GM11168 (cell line): ENCODE measurements around the gene PARD3B.

Experiments used
- in situ Hi-C: fragments of 300-500 bp; cut with MboI; formaldehyde crosslinking; loops from one replicate; pipeline ENCODE4 v1.12.0; 2022; ENCODE audit warnings: low sequenced_read_pairs; ENCODE audit not compliant: unreplicated experiment

PARD3B gene

DNA sequence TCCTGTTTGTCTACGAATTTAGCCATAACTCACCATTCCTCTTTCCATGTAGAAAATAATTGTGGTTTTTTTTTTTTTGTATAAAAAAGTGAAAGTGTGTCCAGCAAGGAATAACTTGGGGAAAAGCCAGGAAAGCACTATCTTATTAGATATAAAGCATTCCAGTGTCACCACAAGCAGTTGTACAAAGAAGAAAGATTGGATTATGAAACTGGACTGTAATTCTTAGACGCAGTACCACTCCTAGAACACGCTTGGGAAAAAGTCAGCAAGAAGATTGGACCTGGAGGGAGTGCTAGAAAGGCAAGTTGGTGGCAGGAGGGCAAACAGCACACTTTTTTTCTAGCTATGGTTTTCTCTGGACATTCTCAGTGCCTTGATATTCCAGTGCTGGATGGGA, 186.7 kb downstream of the PARD3B start:
- in situ Hi-C loops, result no loop called here

DNA sequence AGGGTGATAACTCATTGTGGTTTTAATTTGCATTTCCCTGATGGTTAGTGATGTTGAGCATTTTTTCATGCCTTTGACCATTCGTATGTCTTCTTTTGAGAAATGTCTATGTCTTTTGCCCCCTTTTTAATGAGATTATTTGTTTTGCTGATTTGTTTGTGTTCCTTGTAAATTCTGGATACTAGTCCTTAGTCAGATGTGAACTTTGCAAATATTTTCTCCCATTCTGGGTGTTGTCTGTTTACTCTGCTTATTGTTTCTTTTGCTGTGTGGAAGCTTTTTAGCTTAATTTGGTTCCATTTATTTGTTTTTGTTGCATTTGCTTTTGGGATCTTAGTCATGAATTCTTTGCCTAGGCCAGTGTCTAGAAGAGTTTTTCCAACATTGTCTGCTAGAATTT, 192.0 kb downstream of the PARD3B start:
- in situ Hi-C loops, result no loop called here

DNA sequence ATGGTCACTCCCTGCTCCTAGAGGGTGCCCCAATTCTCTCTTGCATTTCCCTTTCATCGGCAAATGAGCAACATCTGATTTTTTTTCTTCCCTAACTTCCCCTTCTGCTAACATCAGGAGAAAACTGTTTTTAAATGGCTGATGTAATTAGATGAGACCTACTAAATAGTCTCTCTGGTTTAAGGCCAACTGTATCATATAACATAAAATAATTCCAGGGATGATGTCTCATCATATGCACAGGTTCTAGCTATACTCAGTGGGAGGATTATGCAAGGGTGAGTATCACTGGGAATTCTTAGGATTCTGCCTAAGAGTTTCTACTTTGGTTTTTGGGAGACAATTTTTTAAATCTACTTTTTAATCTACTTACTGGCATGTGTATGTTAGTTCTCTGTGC, 193.4 kb downstream of the PARD3B start:
- in situ Hi-C loops, result no loop called here

DNA sequence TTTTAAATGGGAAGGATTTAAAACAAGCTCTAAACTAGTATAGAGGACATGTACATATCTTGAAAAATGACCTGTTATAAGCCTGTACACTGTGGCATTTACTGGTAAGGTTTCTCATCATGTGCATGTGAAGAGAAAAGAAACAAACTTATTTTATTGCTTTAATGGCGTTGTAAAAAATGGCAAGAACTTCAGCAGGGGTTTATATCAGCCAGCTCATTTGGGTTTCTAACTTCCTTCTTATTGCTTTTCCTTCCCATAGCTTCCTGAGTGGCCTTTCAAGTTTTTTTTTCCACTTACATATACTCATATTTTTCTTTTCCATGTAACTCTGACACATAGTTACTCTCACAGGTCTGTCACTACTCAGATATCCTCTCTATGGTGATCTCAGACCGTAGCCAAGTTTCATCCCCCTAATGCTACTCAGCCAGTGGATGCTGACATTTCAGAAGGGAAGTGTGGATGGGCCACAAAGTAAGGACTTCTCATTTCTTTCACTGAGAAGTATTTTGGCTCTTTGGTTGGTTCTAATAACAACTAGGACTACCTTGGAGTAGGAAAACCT, 198.2 kb downstream of the PARD3B start:
- in situ Hi-C loops, result no loop called here

DNA sequence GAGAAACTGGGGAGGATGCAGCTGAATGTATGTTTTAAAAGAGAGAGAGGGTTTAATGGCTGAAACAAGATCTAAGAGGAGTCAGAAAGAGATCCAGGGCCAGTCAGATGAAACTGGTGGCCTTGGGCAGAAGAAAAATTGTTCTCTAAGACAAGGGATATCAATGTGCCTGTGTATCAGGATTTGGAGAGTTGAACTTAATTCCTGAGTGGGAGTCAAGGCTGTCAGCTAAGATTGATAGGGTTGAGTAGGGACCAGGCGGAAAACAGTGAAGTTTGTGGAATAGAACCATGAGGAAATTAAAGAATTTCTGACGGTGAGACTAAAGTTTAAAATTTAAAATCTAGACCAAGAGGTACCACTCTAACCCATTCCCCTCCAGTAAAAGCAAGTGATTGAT, 199.2 kb downstream of the PARD3B start:
- in situ Hi-C loops, result no loop called here

DNA sequence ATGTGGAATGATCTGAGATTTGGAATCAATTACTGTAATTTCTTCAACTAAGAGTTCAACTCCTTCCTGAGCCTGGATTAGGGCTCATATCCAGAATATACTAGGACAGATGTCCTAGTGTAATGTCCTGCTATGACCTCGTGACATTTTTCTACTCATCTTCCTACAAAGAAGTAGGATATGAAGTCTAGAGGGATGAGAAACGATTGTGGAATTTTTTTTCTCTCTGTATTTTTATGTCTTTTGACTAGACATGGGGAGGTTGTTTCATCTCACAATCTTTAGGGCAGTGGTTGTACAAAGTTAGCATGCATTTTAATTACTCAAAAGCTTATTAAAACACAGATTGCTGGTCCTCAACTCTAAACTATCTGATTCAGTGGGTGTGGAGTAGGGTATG, 203.0 kb downstream of the PARD3B start:
- in situ Hi-C loops, result no loop called here

DNA sequence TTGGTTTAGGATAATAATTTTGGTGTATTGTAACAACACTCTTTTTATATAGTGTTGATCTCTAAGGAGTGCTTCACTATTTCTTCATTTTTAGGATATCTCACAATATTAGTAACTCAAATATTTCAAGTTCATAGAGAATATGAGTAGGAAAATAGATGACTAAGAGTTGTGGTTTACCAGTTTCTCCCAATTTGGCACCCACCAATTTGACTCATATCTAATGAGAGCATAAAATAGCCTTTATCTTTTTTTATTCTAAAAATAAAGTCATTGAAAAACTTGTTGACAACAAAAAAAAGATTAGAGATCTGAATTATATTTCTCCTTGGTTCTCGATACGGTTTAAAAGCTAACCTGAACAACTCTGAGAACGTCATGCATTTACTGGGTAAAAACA, 204.0 kb downstream of the PARD3B start:
- in situ Hi-C loops, result no loop called here

DNA sequence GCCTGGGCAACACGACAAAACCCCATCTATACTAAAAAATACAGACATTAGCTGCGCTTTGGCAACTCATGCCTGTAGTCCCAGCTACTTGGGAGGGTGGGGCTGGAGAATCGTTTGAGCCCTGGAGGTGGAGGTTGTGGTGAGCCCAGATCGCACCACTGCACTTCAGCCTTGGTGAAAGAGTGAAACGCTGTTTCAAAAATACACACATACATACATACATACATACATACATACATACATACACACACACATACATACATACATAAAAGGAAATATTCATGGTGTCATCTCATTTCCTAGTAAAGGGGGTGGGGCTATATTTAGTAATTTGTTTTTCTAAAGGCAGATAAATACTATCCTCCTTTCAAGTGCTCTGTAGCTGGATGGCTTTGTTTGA, 205.1 kb downstream of the PARD3B start:
- in situ Hi-C loops, result no loop called here

DNA sequence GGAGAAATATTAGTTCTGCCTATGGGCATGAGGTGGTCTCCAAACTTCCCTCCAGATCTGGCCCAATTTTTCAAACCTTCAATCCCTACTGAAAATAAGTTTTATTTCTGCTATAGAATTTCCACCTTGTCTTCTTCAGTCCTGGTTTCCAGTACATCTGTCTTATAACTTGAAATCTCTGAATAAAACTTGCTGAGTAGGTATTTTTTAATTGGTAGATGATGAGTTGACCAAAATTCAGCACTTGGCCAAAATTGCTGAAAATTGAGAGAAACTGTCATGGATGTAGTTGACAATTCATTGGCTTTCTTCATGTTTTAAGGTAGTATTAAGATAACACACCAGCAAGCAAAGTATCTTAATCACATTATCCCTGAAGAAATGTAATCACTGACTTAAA, 206.2 kb downstream of the PARD3B start:
- in situ Hi-C loops, result no loop called here

DNA sequence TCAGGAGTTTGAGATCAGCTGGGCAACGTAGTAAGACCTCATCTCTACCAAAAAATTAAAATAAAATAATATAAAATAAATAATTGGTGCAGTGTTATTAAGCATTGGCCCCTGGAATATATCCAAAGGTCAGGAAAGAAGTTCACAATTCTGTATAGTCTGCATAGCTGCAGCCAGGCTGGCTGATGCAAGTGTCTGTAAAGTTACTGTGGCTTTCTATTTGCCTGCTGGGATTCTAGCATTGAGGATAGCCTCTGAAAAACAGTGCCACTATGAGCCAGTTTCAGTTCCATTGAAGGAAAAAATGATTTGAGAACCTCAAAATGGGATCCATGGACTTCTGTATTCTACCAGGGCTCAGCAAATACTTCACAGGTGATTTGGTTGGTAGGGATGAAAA, 208.6 kb downstream of the PARD3B start:
- in situ Hi-C loops, result no loop called here

DNA sequence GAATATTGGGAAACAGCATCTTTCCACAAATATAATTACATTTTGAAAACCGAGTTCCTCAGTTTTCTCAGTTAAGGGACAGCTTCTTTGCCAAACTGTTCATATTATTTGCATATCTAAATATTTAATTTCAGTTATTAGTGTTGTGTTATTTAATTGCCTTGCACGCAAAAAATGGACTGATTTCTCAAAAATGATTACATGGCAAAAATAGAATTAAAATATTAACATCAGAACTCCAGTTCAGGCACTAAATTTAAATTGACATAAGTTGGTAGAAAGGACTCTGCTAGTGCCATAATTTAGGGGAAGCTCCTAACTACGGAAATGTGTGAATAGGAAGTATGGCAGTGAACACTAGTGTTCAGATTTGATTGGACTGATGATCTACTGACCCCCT, 209.6 kb downstream of the PARD3B start:
- in situ Hi-C loops, result no loop called here

DNA sequence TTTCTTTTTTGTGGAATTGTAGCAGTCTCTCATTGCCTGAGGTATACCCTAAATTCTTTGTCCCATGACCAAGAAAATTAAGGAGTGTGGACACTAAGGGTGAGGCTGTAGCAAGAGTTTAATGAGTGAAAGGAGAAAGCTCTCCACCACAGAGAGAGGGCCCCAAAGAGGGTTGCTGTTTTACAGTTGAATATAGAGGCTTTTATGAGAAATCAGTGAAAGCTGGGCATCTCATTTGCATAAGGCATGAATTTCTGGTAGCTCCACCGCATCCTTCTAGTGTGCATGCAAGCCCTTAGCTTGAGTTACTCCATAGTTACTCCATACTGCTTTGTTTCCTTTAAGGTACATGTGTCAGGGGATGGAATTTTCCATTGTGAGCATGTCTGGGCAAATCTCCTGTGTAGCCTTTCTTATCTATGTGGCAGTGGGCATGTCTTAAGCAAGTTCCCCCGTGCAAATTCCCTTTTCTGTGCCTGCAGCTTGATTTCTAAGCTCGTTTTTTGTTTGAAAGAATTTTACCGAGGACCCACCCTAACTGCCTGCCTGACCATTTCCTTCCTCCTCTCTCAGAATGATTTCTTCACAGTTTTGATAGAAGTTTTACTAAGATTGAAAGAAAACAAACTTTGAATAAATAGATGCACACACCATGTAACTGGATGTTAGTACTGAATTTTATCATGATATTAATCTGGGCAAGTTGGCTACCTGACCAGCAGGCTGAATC, 218.9 kb downstream of the PARD3B start:
- in situ Hi-C loops, result no loop called here

DNA sequence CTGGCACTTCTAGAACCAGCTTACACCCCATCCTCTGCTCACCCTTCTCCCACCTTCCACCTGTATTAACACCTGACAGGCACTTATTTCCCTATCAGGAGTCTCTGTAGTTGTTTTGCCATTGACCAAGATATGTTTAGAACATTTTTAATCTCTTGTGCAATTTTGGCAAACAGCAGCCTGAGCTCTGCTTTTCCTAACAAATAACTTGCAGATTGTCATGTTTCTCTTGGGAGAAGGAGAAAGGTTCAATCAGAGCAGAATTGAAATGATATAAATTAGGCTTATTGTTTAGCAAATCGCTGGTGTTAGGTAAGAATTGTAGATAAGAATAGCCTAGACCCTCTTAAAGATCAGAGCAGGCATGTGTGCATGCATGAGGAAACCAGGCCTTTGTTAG, 225.5 kb downstream of the PARD3B start:
- in situ Hi-C loops, result no loop called here

DNA sequence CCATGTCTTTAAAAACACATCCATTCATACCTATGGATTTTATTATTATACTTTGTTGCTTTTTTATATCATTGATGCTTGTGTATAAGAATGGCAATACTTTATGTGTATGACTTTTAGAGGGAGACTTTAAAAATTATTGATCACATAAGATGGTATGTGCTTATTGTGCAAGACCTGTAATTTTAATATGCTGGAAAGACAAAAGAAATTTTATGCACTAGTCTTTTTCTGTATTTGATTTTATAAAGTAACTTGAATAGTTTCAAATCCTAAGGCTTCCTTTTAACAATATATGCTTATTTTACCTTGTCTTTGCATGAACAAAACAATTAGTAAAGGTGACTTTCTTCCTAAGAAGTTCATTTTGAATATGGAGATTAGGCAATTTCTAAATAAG, 226.4 kb downstream of the PARD3B start:
- in situ Hi-C loops, result no loop called here

DNA sequence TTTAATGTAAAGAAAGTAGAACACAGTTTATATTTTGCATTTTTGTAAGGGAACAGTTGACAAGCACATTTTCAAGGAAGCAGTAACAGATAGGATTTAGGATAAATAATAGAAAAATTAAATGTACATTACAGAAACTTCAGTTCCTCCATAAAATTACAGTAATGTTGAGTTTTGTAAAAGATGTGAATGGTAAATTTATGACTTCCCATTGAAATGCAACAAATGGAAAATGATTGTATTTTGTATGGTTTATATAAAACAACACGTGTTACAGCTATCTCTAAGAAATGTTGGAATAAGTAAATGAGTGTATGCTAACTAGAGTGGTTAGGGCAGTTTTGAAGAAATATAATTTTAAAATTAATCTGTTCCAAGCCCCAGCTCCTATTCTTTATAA, 227.3 kb downstream of the PARD3B start:
- in situ Hi-C loops, result no loop called here

DNA sequence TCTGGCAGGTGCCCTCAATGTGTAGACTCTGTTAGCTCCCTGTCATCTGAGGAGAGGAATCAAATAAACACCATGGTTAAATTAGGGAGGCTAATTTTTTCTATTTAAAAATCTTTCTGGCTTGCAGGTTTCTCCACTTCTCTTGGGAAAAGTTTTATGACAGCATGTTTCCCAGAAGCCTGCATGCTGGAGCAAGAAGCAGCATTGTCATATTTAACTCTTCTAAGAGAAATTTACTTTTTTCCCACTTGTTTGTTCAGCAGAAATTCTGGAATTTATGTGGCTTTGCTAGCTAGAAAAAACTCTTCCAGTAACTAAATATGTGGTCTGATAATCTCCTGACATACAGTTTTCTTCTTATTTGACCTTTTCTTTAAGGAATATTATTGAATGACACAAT, 230.5 kb downstream of the PARD3B start:
- in situ Hi-C loops, result no loop called here

DNA sequence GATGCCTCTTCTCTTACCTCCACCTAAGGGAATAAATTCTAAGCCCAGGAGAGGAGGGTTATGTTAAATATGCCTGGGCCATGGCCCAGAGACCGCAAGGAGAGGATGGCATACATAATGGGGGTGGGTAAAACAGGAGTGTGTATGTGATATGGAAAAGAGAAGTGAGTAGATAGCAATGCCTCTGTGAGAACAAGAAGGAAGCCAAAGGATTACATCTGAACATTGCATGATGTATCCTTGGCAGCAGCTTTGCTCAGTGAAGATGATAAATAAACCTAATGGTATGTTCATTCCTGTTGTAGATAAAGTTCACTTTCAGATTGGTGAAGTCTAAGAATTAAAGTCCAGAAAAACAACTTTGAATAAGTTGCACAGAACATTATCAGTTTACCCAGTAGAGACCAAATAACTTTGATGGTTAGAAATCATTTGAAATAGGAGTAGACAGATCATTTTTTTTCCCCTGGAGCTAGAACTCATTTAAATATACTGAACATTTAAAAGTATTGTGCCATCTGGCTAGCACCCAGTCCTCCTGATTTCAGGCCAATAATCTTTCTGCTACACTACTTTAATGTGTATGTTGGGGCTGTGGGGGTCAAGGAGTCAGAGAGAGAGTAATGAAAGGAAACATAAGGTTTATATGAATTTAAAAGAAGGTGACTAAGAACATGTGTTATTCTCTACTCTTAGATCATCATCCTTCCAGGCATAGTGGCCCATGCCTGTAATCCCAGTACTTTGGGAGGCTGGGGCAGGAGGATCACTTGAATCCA, 231.7 kb downstream of the PARD3B start:
- in situ Hi-C loops, result no loop called here

DNA sequence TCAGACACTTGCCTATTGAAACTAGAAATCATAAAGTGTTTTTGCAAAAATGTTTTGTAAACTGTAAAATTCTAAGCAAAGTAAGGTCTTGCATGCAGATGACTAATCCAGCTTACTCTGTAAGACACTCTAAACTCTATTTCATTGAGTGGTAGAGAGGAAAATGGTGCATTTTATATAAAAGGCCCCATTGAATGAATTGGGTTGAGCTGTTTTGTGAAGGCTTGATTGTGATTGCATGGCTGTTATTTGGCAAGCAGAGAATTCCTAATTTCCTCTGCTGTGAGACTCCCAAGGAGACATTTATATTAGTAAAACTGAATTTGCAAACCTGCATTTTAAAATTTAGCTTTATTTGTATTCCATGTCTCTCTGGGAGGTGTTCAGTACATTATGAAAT, 234.5 kb downstream of the PARD3B start:
- in situ Hi-C loops, result no loop called here

DNA sequence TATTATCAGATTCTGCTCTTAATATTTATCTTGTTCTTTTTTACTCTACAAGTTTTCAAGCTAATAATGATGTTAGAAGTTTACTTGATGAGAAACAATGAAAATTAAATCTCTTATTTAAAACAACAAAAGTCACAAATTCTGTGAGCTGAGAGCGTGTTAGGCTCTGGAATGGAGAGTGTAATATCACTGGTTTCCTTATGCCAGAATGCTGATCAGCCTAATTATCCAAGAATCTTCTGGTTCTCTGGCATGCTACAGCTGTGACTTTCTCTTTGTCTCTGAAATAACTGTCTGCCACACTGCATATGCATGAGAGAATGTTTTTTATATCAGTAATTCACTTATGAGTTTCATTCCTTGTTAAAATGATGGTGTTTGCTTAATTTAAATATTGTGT, 236.7 kb downstream of the PARD3B start:
- in situ Hi-C loops, result no loop called here

DNA sequence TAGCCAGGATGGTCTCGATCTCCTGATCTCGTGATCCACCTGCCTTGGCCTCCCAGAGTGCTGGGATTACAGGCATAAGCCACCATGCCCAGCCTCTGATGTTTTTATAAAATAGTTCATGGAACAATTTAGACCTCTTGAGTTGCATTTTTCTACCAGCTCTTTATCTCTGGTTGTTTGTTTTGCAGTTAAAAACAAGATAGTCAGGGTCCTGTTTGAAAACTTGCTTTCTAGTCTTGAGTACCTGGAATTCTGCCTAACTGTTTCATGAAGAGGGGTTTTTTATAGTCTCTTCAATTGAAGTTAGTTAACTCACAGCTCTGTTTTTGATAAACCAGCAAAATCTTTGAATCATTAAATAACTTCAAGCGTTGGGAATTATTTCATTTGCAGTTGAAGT, 244.8 kb downstream of the PARD3B start:
- in situ Hi-C loops, result no loop called here

DNA sequence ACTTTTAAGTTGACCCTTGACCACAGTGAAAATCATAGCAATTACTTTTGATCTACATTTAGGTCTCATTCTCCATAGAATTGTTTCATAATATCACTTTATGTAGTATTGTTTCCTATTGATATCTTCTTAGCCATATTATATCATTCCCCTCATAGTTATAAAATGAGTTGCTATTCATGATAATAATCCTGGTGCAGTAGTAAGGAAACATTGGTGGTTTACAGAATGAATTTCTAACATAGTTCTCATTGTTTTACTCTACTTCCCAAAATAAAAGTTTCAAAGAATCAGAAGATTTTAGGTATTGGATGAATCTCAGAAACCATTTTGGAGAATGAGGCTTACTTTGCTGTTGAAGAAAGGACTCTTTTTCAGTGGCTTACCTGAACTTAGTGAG, 246.0 kb downstream of the PARD3B start:
- in situ Hi-C loops, result no loop called here

DNA sequence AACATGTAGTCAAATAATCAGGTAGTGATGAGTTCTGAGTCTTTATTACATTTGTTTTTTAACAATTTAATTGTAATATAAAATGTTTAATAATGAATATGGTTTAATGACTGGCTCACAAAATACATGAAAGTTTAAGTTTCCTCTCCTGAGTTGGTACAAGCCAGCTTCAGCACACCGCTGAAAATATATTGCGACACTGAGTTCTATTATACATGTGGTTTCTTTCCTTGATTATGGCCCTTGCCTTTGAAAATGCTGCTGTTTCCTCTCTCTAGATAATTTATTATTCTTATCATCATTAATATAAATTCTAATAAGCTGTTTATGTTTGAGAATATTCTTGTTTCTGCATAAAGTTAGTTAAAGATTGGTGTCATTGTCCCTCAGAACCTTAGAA, 249.3 kb downstream of the PARD3B start:
- in situ Hi-C loops, result no loop called here
